ENCODE data around the gene TMEM260.
"Not testable (repeated sequence)": the region's sequence is repeated elsewhere in the genome, so short reads cannot be mapped to it uniquely, and the experiment has no call there.

Gene TMEM260

DNA sequence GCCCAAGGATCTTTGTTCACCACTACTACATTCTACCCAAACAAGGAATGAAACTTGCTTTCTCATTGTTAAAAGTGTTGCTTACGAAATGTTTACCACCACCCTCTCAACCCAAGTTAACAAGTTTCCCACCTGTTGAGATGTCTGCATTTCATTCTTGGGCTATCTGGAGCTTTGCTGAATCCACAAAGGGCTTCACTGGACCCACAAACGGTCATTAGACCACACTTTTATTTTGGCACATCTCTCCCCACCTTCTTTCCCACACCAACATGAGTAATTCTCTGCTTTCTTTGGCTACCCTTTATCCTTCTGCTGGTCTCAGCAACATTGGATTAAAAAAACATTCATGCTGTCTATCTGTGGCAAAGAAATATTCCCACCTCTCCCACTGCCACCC is 78.0 kb downstream of the TMEM260 start:
- H3K36me3 ChIP-seq (ENCODE audit: control insufficient read depth, insufficient read depth, low read length): no peaks in the 10 kb centered on the region
- no peaks in the 10 kb centered on the region for H3K9me3 ChIP-seq (ENCODE audit: control insufficient read depth, insufficient read depth, low read length)
- H3K9ac ChIP-seq (ENCODE audit: low read depth, low read length): no peak overlapping the region
- H3K4me1 ChIP-seq (ENCODE audit: control insufficient read depth, insufficient read depth, low read length): peaks cover 5% of the 10 kb centered on the region
- H3K4me3 ChIP-seq (ENCODE audit: low read depth, low read length): no peak overlapping the region
- peaks cover 12% of the 10 kb centered on the region for H3K27me3 ChIP-seq (ENCODE audit: control insufficient read depth, insufficient read depth, low read length)

DNA sequence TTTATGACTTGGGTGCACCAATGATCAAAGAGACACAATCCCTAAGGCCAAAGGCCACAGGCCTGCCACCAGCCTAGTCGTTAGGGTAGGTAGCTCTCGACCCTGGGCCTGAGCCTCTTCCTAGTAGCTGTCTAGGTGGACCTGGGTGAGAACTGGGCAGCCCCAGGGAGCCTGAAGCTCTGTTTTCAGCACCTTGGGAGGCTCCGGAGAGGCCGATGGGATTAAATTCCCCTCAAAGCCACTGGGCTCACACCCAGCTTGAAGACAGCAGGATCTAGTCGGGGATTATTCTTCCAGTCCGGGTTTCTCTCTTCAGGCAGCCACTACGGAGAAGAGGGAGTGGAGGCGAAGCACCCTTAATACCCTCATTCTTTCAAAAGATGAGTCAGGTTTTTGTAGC is 79.8 kb downstream of the TMEM260 start:
- Histone ChIP-seq H3K9me3 (ENCODE audit: control insufficient read depth, insufficient read depth, low read length) (no peaks in the 10 kb centered on the region), H3K27me3 (ENCODE audit: control insufficient read depth, insufficient read depth, low read length) (peaks cover 15% of the 10 kb centered on the region), H3K9ac (ENCODE audit: low read depth, low read length) (no peak overlapping the region), H3K4me1 (ENCODE audit: control insufficient read depth, insufficient read depth, low read length) (peaks cover 5% of the 10 kb centered on the region), H3K36me3 (ENCODE audit: control insufficient read depth, insufficient read depth, low read length) (no peaks in the 10 kb centered on the region), H3K4me3 (ENCODE audit: low read depth, low read length) (no peak overlapping the region)

DNA sequence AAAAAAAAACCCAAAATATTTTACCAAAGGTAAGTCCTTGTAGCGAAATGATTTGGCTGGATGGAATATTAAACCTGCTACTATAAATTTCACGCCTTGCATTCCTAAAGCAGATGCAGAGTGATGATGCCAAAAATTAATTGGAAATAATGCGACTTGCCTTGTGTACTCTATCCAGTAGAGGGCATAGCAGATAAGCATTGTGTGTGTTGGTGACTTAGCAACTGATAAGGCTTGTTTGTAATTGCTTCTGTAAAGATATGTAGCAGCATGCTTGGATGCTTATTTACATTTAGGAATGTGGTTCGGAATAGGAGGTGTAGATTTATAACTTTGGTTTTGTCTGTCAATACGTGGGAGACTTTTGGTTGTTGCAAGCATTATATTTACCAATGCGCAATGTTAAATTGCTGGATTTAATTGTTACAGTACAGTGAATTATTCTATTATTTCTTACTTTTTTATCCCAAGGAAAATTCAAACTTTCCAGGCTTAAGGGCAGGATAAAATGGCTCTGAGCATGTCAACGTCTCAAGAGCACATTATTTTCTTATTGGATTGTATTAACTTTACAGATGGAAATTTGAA is 80.5 kb downstream of the TMEM260 start:
- H3K27me3 ChIP-seq (ENCODE audit: control insufficient read depth, insufficient read depth, low read length): peaks cover 16% of the 10 kb centered on the region
- no peak overlapping the region for H3K4me3 ChIP-seq (ENCODE audit: low read depth, low read length)
- no peak overlapping the region for H3K9ac ChIP-seq (ENCODE audit: low read depth, low read length)
- H3K4me1 ChIP-seq (ENCODE audit: control insufficient read depth, insufficient read depth, low read length): peaks cover 5% of the 10 kb centered on the region
- H3K36me3 ChIP-seq (ENCODE audit: control insufficient read depth, insufficient read depth, low read length): no peaks in the 10 kb centered on the region
- no peaks in the 10 kb centered on the region for H3K9me3 ChIP-seq (ENCODE audit: control insufficient read depth, insufficient read depth, low read length)

DNA sequence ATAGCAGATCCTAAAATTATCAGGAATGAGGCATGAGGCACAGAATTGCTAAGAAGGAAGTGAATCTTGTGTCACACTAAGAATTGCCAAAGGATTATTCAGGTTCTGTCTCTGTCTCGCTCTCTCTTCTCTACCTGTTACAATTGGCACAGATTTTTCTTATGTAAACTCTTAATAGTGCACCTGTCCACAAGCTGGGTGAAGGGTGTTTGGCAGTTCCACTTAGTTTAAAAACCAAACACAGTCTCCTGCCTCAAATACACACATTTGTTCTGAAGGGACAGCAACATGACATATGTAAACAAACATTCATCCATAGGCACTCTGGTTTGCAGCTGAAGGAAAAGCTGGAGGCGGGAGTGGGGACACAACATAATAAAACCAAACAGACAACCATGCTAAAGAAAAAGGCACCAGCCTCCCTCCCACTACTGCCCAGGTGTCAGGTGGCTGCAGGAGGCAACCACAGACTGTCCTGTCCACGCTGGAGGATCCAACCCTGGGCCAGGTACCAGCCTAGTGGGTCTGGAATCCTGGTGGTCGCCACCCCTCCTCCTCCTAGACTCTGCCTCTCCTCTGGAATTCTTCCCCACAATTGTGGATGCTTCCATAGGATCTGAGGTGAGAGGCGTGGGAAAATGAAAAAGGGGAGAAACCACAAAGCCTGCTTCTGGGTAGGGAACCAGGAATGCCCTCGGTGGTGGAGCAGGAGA is 81.2 kb downstream of the TMEM260 start:
- Histone ChIP-seq H3K36me3 (ENCODE audit: control insufficient read depth, insufficient read depth, low read length) (no peaks in the 10 kb centered on the region), H3K4me3 (ENCODE audit: low read depth, low read length) (no peak overlapping the region), H3K4me1 (ENCODE audit: control insufficient read depth, insufficient read depth, low read length) (peaks cover 5% of the 10 kb centered on the region), H3K9me3 (ENCODE audit: control insufficient read depth, insufficient read depth, low read length) (no peaks in the 10 kb centered on the region), H3K9ac (ENCODE audit: low read depth, low read length) (no peak overlapping the region), H3K27me3 (ENCODE audit: control insufficient read depth, insufficient read depth, low read length) (peaks cover 16% of the 10 kb centered on the region)

DNA sequence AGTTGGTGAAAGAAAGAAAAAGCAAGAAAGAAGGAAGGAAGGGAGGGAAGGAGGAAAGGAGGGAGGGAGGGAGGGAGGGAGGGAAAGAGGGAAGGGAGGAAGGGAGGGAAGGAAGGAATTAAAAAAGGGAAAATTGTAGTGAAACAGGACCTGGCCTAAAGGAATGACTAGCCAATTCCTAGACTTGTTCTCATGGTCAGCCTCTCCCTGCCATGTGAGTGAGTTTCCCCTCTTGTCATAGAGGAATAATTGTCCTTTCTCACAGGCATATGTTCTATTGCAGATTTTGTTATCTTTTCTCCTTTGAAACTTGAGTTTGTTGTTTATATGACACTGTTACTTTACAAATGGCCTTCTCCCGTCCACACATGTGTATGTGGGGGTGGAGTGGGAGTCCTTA is 81.9 kb downstream of the TMEM260 start:
- Histone ChIP-seq H3K36me3 (ENCODE audit: control insufficient read depth, insufficient read depth, low read length) (no peaks in the 10 kb centered on the region), H3K4me1 (ENCODE audit: control insufficient read depth, insufficient read depth, low read length) (peaks cover 5% of the 10 kb centered on the region), H3K27me3 (ENCODE audit: control insufficient read depth, insufficient read depth, low read length) (peaks cover 16% of the 10 kb centered on the region), H3K9ac (ENCODE audit: low read depth, low read length) (no peak overlapping the region), H3K4me3 (ENCODE audit: low read depth, low read length) (no peak overlapping the region), H3K9me3 (ENCODE audit: control insufficient read depth, insufficient read depth, low read length) (no peaks in the 10 kb centered on the region)

DNA sequence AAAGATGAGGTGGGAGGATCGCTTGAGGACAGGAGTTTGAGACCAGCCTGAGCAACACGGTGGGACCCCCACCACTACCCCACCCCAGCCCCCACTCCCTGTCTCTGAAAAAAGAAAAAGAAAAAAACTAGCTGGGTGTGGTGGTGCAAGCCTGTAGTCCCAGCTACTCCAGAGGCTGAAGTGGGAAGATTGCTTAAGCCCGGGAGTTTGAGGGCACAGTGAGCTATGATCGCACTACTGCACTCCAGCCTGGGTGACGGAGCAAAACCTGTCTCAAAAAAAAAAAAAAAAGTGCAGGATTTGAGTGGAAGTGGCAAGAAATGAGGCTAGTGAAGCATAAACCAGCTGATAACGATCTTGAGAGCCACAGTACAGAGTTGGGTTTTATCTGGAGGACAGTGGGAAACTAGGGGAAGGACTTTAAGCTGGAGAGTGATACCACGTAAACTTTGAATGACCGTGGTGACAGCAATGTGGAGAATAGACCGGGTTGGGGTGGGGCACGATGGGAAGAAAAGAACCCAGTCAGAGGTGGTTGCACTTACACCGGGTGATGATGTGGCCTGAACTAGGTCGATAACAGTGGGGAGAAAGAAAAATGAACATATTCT is 85.3 kb downstream of the TMEM260 start:
- peaks cover 9% of the 10 kb centered on the region for H3K27me3 ChIP-seq (ENCODE audit: control insufficient read depth, insufficient read depth, low read length)
- H3K9me3 ChIP-seq (ENCODE audit: control insufficient read depth, insufficient read depth, low read length): peaks cover 4% of the 10 kb centered on the region
- H3K9ac ChIP-seq (ENCODE audit: low read depth, low read length): no peak overlapping the region
- H3K36me3 ChIP-seq (ENCODE audit: control insufficient read depth, insufficient read depth, low read length): no peaks in the 10 kb centered on the region
- H3K4me3 ChIP-seq (ENCODE audit: low read depth, low read length): no peak overlapping the region
- peaks cover 2% of the 10 kb centered on the region for H3K4me1 ChIP-seq (ENCODE audit: control insufficient read depth, insufficient read depth, low read length)

DNA sequence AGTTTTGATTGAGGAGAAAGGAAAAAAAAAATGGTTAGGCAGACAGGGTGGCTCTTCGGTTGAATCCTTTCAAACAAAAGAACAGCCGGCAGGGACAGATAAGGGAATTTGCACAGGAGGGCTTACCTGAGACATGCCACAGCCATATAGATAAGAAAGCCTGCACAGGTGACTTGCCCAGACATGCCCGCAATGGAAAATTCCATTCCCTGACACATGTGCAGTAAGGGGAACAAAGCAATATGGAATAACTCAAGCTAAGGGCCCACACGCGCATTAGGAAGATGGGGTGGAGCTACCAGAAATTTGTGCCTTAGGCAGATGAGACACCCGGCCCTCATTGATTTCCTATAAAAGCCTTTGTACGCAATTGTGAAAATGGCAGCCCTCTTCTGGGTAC is 86.7 kb downstream of the TMEM260 start:
- H3K27me3 ChIP-seq (ENCODE audit: control insufficient read depth, insufficient read depth, low read length): peaks cover 4% of the 10 kb centered on the region
- peaks cover 4% of the 10 kb centered on the region for H3K9me3 ChIP-seq (ENCODE audit: control insufficient read depth, insufficient read depth, low read length)
- no peak overlapping the region for H3K9ac ChIP-seq (ENCODE audit: low read depth, low read length)
- H3K36me3 ChIP-seq (ENCODE audit: control insufficient read depth, insufficient read depth, low read length): no peaks in the 10 kb centered on the region
- H3K4me3 ChIP-seq (ENCODE audit: low read depth, low read length): no peak overlapping the region
- H3K4me1 ChIP-seq (ENCODE audit: control insufficient read depth, insufficient read depth, low read length): no peaks in the 10 kb centered on the region

DNA sequence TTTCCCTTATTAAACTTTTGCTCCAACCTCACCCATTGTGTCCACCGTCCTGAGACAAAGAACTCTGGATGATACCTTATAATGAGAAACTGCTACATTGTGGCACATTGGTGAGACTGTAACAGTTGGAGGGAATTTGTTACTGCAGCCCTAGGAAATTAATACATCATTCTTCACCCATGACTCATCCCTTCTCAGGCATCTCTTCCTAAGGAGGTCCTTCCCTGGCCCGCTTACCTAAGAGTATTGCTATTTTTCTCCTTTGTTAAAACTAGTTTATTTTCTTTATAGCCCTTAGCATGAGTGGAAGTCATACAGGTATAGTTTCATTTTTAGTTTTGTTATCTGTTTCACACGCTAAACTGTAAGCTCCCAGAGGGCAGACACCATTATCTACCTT is 87.1 kb downstream of the TMEM260 start:
- Histone ChIP-seq H3K4me1 (ENCODE audit: control insufficient read depth, insufficient read depth, low read length) (no peaks in the 10 kb centered on the region), H3K27me3 (ENCODE audit: control insufficient read depth, insufficient read depth, low read length) (peaks cover 4% of the 10 kb centered on the region), H3K9me3 (ENCODE audit: control insufficient read depth, insufficient read depth, low read length) (peaks cover 4% of the 10 kb centered on the region), H3K36me3 (ENCODE audit: control insufficient read depth, insufficient read depth, low read length) (no peaks in the 10 kb centered on the region), H3K9ac (ENCODE audit: low read depth, low read length) (no peak overlapping the region), H3K4me3 (ENCODE audit: low read depth, low read length) (no peak overlapping the region)

DNA sequence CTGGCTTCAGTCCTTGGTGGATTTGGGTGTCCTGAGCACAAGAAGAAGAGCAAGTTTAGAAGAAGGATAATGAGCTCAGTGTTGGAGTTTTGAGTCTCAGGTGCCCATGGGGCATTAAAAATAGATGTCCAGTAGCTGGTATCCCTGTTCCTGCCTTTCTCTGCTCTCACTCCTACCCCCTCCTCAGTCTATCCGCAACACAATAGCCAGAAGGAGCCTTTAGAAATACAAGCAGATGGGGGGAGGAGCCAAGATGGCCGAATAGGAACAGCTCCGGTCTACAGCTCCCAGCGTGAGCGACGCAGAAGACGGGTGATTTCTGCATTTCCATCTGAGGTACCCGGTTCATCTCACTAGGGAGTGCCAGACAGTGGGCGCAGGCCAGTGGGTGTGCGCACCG is 87.7 kb downstream of the TMEM260 start:
- not testable (repeated sequence) for H3K27me3 ChIP-seq (ENCODE audit: control insufficient read depth, insufficient read depth, low read length); H3K4me1 ChIP-seq (ENCODE audit: control insufficient read depth, insufficient read depth, low read length); H3K9me3 ChIP-seq (ENCODE audit: control insufficient read depth, insufficient read depth, low read length); H3K4me3 ChIP-seq (ENCODE audit: low read depth, low read length); H3K36me3 ChIP-seq (ENCODE audit: control insufficient read depth, insufficient read depth, low read length); H3K9ac ChIP-seq (ENCODE audit: low read depth, low read length)

DNA sequence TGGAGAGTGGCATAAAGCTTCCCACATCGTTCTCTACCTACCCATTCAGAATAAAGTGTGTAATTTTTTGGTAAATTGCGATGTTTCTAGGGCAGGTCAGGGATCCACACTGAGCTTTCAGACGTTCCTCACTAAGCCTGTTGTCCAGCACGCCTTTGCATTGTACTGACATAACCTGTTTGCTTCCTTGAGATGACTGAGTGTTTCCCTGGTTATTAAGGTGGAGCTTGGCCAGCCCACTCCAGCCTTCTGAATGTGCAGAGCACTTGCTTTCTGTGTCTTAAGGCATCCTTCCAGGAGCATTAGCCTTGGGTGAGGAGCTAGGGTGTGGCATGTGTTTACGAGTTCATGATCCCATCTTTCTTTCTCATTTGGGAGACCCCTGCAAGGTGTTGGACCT is 96.4 kb downstream of the TMEM260 start:
- Histone ChIP-seq H3K9ac (ENCODE audit: low read depth, low read length) (no peak overlapping the region), H3K9me3 (ENCODE audit: control insufficient read depth, insufficient read depth, low read length) (no peaks in the 10 kb centered on the region), H3K4me1 (ENCODE audit: control insufficient read depth, insufficient read depth, low read length) (no peaks in the 10 kb centered on the region), H3K4me3 (ENCODE audit: low read depth, low read length) (no peak overlapping the region), H3K27me3 (ENCODE audit: control insufficient read depth, insufficient read depth, low read length) (no peaks in the 10 kb centered on the region), H3K36me3 (ENCODE audit: control insufficient read depth, insufficient read depth, low read length) (no peaks in the 10 kb centered on the region)

DNA sequence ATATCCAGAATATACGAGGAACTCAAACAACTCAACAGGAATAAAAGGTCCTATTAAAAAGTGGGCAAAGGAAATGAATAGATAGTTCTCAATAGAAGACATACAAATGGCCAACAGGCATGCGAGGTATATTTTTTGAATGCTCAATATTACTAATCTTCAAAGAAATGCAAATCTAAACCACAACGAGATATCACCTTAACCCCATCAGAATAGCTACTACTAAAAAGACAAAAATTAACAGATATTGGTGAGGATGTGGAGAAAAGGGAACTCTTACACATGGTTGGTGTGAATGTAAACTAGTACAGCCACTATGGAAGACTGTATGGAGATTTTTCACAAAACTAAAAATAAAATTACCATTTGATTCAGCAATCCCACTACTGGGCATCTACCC is 99.2 kb downstream of the TMEM260 start:
- Histone ChIP-seq H3K4me3 (ENCODE audit: low read depth, low read length) (no peak overlapping the region), H3K9ac (ENCODE audit: low read depth, low read length) (no peak overlapping the region), H3K27me3 (ENCODE audit: control insufficient read depth, insufficient read depth, low read length) (no peaks in the 10 kb centered on the region), H3K4me1 (ENCODE audit: control insufficient read depth, insufficient read depth, low read length) (no peaks in the 10 kb centered on the region), H3K9me3 (ENCODE audit: control insufficient read depth, insufficient read depth, low read length) (no peaks in the 10 kb centered on the region), H3K36me3 (ENCODE audit: control insufficient read depth, insufficient read depth, low read length) (no peaks in the 10 kb centered on the region)

DNA sequence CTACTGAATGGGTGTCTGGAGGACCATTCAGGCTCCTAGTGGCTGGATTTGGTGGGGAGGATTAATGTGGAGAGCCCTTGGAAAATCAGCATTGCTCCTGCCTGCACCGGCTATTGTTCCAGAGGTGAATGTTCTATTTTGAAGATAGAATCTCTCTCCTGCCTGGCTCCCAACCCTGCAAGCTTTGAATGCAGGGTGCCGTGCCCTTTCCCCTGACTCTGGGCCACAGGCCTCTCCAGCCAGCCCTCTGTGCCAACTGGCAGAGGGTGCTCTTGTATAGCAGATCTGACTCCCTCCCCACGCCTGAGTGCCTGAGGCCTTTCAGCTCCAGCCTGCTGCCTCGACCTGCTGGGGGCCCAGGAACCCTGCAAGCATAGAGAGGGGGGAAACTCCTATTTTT is 106.8 kb downstream of the TMEM260 start:
- no peaks in the 10 kb centered on the region for H3K9me3 ChIP-seq (ENCODE audit: control insufficient read depth, insufficient read depth, low read length)
- no peak overlapping the region for H3K9ac ChIP-seq (ENCODE audit: low read depth, low read length)
- peaks cover 14% of the 10 kb centered on the region for H3K4me1 ChIP-seq (ENCODE audit: control insufficient read depth, insufficient read depth, low read length)
- no peaks in the 10 kb centered on the region for H3K36me3 ChIP-seq (ENCODE audit: control insufficient read depth, insufficient read depth, low read length)
- H3K27me3 ChIP-seq (ENCODE audit: control insufficient read depth, insufficient read depth, low read length): peaks cover 2% of the 10 kb centered on the region
- H3K4me3 ChIP-seq (ENCODE audit: low read depth, low read length): no peak overlapping the region

All from iPS-15b (cell line).